NCI-H526 treated with DMSO at 0.1 percent for 48 hours (cell line): ENCODE measurements around the gene MAPK1IP1L.
"Not testable (repeated sequence)": the region's sequence is repeated elsewhere in the genome, so short reads cannot be mapped to it uniquely, and the experiment has no call there.

ENCODE experiments used
- DNase-seq: peaks from one replicate; lab custom pipeline; 2025; lab: John Stamatoyannopoulos, UW

MAPK1IP1L gene

GRCh38 chr14:55054098-55054497 lies 2.7 kb downstream of the MAPK1IP1L start:
- DNase-seq = no peak

GRCh38 chr14:55057919-55058318 lies 6.5 kb downstream of the MAPK1IP1L start:
- no peak for DNase-seq

GRCh38 chr14:55059333-55059732 lies 7.9 kb downstream of the MAPK1IP1L start:
- DNase-seq = no peak

- no peak for DNase-seq
Observed at GRCh38 chr14:55062517-55063351, 11.3 kb downstream of the MAPK1IP1L start.

GRCh38 chr14:55064896-55065295 lies 13.4 kb downstream of the MAPK1IP1L start:
- not testable (repeated sequence) for DNase-seq

DNA sequence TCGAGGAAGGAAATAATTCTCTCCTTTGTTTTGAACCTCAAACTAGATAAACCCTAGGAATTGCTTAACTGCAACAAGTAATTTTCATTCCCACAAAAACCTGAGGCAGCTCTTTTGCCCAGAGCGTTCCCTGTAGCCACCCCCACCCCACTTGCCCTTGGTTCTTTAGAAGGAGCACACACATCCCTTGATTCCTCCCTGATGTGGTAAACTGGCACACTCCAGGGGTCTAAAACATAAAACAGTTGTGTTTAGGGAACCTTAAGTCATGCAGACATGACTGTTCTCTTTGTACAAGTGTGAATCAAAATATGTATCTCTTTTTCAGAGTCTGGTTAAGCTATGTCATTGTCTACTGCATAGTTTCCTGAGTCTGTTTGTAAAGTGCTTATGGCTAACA lies 14.0 kb downstream of the MAPK1IP1L start:
- no peak for DNase-seq

DNA sequence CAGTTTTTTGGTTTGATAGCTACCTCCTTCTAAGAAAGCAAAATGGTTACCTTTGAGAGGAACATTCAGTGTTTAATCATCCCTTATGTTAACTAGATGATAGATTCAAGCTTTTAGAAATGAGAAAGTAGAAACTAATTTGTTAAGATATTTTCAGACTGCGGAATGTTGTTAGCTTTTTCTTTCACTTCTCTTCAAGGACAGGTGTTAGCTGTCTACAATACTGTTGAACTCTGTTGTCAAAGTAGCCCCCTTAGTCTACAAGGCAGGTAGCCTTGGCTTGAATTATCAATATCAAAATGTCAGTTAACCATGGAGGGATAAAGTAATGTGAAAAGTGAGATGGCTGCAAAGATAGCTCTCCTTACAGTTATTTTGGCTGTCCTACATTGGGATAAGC lies 14.8 kb downstream of the MAPK1IP1L start:
- no peak for DNase-seq

DNA sequence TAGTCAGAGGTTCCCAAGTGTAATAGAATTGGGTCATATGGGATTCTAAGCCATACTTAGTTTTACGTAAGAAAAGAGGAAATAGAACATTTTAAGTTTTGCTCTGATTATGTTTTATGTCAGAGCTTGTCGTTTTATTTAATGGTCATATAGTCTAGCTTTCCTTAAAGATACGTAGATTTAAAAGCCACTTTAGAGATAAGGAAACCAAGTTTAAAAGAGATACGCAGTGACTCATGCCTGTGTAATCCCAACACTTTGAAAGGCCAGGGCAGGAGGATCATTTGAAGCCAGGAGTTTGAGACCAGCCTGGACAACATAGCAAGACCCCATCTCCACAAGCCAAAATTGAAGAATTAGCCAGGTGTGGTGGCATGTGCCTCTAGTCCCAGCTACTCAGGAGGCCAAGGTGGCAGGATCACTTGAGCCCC lies 19.5 kb downstream of the MAPK1IP1L start:
- DNase-seq = no peak

- no peak for DNase-seq
Observed at GRCh38 chr14:55071870-55072640, 20.6 kb downstream of the MAPK1IP1L start.

- no peak for DNase-seq
Observed at GRCh38 chr14:55073856-55074255, 22.4 kb downstream of the MAPK1IP1L start.

DNA sequence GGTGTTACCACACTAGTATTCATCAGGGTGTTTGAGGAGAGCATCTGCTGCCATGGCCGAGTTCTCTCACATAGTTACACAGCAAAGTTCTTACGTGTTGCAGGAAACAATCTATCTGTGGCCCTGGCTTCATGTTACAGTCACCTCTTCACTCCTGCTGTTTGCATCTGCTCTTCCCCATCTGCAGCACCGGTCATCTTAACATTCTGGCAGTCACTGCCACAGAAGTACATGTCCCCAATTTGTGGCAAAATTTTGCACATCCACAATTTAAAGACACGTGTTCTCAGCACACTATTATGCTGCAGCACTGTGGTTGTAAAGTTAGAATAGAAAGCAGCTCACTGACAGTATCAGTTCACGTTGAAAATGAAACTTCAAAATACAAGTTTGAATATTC lies 23.2 kb downstream of the MAPK1IP1L start:
- no peak for DNase-seq

GRCh38 chr14:55075628-55076175 lies 24.3 kb downstream of the MAPK1IP1L start:
- DNase-seq = no peak

GRCh38 chr14:55077170-55078151 lies 26.0 kb downstream of the MAPK1IP1L start:
- DNase-seq = no peak

- DNase-seq = not testable (repeated sequence)
Observed at GRCh38 chr14:55079961-55080360, 28.5 kb downstream of the MAPK1IP1L start.

DNA sequence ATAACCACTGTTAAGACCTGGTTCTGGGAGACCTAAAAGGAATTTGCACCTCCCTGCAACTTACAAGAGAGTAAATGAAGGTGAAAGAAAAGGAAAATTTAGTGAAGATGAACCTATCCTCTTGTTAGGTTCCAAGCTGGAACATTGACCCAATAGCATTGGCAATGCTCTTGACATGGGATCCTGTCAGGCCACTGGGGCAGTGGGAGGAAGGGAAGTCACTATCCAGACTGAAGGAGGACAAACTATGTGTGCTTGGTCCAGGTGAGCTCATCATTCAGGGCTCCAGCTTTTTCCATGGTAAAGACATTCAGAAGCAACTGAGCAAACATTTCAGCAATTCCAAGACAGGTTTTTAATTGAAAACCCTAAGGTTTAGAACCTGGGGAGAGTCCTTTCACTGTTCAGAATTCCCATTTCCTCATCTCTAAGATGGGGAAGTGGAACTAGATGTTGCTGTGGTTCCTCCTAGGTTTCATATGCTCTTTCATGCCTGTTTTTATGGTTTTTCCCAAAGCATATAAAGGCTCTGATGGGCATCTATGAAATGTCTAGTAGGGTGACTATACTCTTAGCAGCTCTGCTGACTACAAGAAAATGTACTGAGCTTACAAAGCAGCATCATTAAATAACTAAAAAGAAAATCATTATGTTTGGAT lies 33.1 kb downstream of the MAPK1IP1L start:
- no peak for DNase-seq

DNA sequence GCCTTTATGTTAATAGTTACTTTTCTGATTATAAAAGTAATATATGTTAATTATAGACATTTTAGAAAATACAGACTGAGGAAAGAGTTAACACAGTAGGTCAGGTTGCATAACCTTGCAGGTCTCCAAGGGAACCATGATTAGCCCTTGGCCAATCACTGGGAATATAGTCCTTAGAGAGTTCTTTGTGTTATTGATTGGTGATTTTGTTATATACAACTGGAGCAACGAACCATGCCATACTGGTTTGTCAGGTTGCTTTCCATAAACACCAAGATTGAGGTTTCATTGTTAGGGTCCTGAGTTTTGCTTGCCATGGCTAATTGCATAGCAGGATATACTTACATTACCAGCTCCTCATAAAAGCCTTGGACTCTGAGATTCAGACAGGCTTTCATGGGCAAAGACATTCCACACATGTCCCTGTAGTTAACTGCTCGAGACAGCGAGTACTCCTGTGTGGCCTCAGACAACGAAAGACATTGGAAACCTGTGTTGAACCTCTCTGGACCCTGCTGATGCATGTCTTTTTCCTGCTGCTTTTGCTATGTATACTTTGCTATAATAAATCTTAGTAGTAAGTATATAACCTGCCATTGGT lies 33.7 kb downstream of the MAPK1IP1L start:
- peak; percentile 76 for DNase-seq

- DNase-seq = no peak
Observed at GRCh38 chr14:55086938-55087337, 35.5 kb downstream of the MAPK1IP1L start.

- no peak for DNase-seq
Observed at GRCh38 chr14:55088356-55088755, 36.9 kb downstream of the MAPK1IP1L start.

- no peak for DNase-seq
Observed at GRCh38 chr14:55092341-55092740, 40.9 kb downstream of the MAPK1IP1L start.

DNA sequence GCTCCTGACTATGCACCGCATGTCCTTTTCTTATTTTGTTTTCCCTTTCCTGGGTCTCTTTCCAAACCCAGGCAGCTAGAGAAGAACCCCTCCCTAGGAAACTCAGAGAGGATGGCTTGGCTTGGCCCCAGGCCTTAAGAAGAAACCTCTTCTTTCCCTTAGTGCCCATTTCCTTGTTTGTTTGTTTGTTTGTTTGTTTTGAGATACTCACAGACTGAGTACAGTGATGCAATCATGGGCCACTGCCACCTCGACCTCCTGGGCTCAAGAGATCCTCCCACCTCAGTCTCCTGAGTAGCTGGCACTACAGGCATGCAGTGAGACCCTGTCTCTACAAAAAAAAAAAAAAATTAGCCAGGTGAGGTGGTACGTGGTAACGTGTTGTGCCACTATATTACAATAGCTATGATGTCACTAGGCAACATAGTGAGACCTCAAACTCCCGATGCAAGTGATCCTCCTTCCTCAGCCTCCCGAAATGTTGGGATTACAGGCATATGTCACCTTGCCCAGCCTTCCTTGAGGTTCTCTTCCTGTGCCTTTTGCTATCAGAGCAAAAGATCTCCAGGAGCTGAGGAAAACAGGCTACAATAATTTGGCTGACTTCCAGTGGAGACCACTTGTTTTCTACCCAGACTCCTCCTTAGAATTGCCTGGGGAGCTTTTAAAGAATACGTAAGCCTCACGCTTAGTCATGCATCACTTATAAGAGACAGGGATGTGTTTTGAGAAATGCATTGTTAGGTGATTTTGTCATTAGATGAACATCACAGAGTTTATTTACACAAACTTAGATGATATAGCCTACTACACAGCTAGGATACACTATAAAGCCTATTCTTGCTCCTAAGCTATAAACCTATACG lies 43.1 kb downstream of the MAPK1IP1L start:
- DNase-seq = no peak
